Panc1 (cell line): Measurements from ENCODE around the gene TNNC1.

ENCODE experiments used
- POLR2AphosphoS5 ChIP-seq: IDR thresholded peaks from 2 replicates; pipeline ENCODE4 v1.6.1; 2012; ENCODE audit warnings: mild to moderate bottlenecking, low read depth, low read length, moderate library complexity
- TCF7L2 ChIP-seq: IDR thresholded peaks from 2 replicates; pipeline ENCODE4 v1.6.1; 2011; ENCODE audit warnings: mild to moderate bottlenecking, low read depth, low read length, inconsistent platforms
- TF ChIP-seq, protein P1 (sequence below): fragments of 450-650 bp; IDR thresholded peaks from 2 replicates; pipeline ENCODE4 v1.5.1; 2017; ENCODE audit warnings: mild to moderate bottlenecking

DNA sequence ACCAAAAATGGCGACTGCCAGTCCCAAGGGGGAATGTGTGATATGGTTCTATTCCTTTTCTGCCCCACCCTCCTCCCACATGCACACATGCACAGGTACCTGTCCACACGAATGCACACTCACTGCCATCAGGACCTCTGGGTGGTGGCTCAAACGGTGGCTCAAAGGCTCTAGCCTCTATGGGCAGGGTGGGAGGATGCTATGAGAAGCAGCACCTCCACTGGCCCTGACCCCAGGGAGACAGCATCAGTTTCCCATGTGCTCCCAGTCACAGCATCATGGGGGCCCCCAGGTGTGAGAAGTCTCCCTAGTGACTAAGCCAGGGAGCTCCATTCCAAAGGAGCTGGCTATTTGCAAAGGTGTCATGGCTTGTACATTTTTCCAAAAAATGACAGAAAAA lies 24.8 kb downstream of the TNNC1 start:
- TF ChIP-seq, protein P1, sequence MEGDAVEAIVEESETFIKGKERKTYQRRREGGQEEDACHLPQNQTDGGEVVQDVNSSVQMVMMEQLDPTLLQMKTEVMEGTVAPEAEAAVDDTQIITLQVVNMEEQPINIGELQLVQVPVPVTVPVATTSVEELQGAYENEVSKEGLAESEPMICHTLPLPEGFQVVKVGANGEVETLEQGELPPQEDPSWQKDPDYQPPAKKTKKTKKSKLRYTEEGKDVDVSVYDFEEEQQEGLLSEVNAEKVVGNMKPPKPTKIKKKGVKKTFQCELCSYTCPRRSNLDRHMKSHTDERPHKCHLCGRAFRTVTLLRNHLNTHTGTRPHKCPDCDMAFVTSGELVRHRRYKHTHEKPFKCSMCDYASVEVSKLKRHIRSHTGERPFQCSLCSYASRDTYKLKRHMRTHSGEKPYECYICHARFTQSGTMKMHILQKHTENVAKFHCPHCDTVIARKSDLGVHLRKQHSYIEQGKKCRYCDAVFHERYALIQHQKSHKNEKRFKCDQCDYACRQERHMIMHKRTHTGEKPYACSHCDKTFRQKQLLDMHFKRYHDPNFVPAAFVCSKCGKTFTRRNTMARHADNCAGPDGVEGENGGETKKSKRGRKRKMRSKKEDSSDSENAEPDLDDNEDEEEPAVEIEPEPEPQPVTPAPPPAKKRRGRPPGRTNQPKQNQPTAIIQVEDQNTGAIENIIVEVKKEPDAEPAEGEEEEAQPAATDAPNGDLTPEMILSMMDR, result no peak
- TF ChIP-seq POLR2AphosphoS5 (no peak), TCF7L2 (no peak)
